Ishikawa (cell line): Measurements from ENCODE around the gene KIAA0513.

ENCODE experiments used
- CEBPB ChIP-seq: IDR thresholded peaks from 2 replicates; pipeline ENCODE4 v1.6.1; 2012
- EP300 ChIP-seq: IDR thresholded peaks from 2 replicates; pipeline ENCODE4 v1.6.1; 2012; ENCODE audit warnings: borderline replicate concordance
- FOXM1 ChIP-seq: IDR thresholded peaks from 2 replicates; pipeline ENCODE4 v1.6.1; 2012; ENCODE audit warnings: low read depth, borderline replicate concordance
- YY1 ChIP-seq: IDR thresholded peaks from 2 replicates; pipeline ENCODE4 v1.6.1; 2012; ENCODE audit warnings: low read depth

DNA sequence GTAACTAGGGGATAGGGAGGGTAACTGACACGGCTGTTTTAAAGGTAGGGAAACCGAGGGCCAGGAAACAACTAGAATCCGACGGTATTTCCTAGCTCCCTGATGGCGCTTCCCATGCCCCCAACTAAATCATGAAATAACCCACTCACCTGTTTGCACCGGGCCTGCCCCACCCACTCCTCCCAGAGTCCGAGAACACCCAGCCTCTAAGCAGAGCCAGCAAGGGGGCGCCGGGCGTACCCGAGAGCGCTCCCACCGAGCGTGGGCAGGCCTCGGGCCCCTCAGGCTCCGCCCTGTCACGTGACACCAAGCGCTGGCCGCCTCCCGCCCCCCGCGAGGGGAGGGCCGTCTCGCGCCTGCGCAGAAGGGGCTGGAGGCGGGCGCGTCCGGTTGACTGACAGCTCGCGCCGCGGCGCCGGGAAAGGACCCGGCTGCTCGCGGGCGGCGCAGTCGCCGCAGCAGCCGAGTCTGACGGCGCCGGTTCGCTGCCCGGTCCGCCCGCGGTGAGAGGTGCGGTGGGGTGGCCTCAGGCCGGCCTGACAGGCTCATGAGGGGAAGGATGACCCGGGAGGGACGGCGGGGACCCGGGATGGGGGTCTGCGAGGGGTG is at the start of gene KIAA0513:
- TF ChIP-seq CEBPB (no peak), YY1 (no peak), EP300 (no peak), FOXM1 (no peak)
